A549 (cell line): ENCODE data around the gene JOSD2. TPM values are rescaled to one million over a fixed set of nuclear protein-coding genes. Genes with fewer than 3 reads are reported as not detected.

Experiments used
- ATAC-seq, 2 experiments: fragments of 200-7000 bp in 1 of 2; fragments of >200 bp in 1 of 2; cut with Nextera tagmentation in 1 of 2; cut with Tn5 transposase in 1 of 2; 3 replicates each; pipeline versions ENCODE4 v1.8.0 to v1.9.1; 2018 to 2020; ENCODE audit warnings: mild to moderate bottlenecking in 1 of 2, moderate library complexity in 1 of 2
- CTCF ChIA-PET: fragments of 300-600 bp; sonication (Branson Sonifier 250); formaldehyde crosslinking; extraction: SDS; loops from one replicate; lab custom pipeline; 2021; ENCODE audit warnings: antibody characterized with exemption, inconsistent platforms; lab: Yijun Ruan, JAX
- POLR2A ChIA-PET: fragments of 350-600 bp; formaldehyde crosslinking; extraction: SDS; loops from one replicate; lab custom pipeline; 2021; ENCODE audit warnings: antibody characterized with exemption, inconsistent platforms; lab: Yijun Ruan, JAX
- DNase-seq, 2 experiments: peaks; one replicate each; pipeline versions ENCODE4 v3.0.0 to v3.0.0-alpha.2; 2011 to 2016; ENCODE audit warnings: low read depth in 1 of 2, low spot score in 1 of 2
- FAIRE-seq: peaks from 2 replicates; lab custom pipeline; 2011; peaks lifted over from hg19 to GRCh38; lab: Jason Lieb, UNC
- H3K27ac ChIP-seq, 2 experiments: fragments of >200 bp; sonication (Bioruptor Twin); formaldehyde crosslinking; 3 replicates each; pipeline ENCODE4 v1.5.1; 2016 to 2017
- H3K4me1 ChIP-seq: fragments of >200 bp; sonication (Bioruptor Twin); formaldehyde crosslinking; 3 replicates; pipeline ENCODE4 v1.6.1; 2016
- H3K4me2 ChIP-seq: fragments of >200 bp; sonication (Bioruptor Twin); formaldehyde crosslinking; 3 replicates; pipeline ENCODE4 v1.6.1; 2016
- H3K4me3 ChIP-seq: fragments of >200 bp; sonication (Bioruptor Twin); formaldehyde crosslinking; 3 replicates; pipeline ENCODE4 v1.5.1; 2016
- H3K9me3 ChIP-seq: fragments of >200 bp; sonication (Bioruptor Twin); formaldehyde crosslinking; 3 replicates; pipeline ENCODE4 v1.6.1; 2016
- CBX2 ChIP-seq: fragments of 200-600 bp; sonication (generic); IDR thresholded peaks from 2 replicates; pipeline ENCODE4 v1.6.1; 2016; ENCODE audit warnings: low read depth, mild to moderate bottlenecking, borderline replicate concordance
- CBX8 ChIP-seq: fragments of 200-600 bp; sonication (generic); IDR thresholded peaks from 2 replicates; pipeline ENCODE4 v1.6.1; 2016
- CEBPB ChIP-seq, 2 experiments: fragments of >200 bp in 1 of 2; sonication (Bioruptor Twin) in 1 of 2; formaldehyde crosslinking in 1 of 2; IDR thresholded peaks; 2 replicates each; pipeline ENCODE4 v1.6.1; 2012 to 2016
- EHF ChIP-seq: fragments of 250-450 bp; sonication (Bioruptor Pico); IDR thresholded peaks from 2 replicates; pipeline ENCODE4 v1.5.0; 2020; ENCODE audit warnings: mild to moderate bottlenecking
- EHMT2 ChIP-seq: fragments of 200-600 bp; sonication (generic); IDR thresholded peaks from 2 replicates; pipeline ENCODE4 v1.6.1; 2016; ENCODE audit warnings: antibody characterized with exemption, low read depth, mild to moderate bottlenecking, moderate library complexity
- HOXB5 ChIP-seq: fragments of 250-450 bp; sonication (Bioruptor Pico); IDR thresholded peaks from 2 replicates; pipeline ENCODE4 v1.5.0; 2020; ENCODE audit warnings: mild to moderate bottlenecking, moderate library complexity
- JUN ChIP-seq, 2 experiments: fragments of >200 bp; sonication (Bioruptor Twin); formaldehyde crosslinking; IDR thresholded peaks; 2 replicates in 1 of 2; 3 replicates in 1 of 2; pipeline ENCODE4 v1.6.1; 2016 to 2017
- KDM5A ChIP-seq: fragments of 200-600 bp; sonication (generic); IDR thresholded peaks from 2 replicates; pipeline ENCODE4 v1.6.1; 2016; ENCODE audit warnings: antibody characterized with exemption, mild to moderate bottlenecking
- MAZ ChIP-seq: fragments of 150-350 bp; IDR thresholded peaks from 2 replicates; pipeline ENCODE4 v1.6.1; 2014; ENCODE audit warnings: antibody characterized with exemption, low read depth, low read length, borderline replicate concordance
- NPAS2 ChIP-seq: fragments of 250-450 bp; sonication (Bioruptor Pico); IDR thresholded peaks from 2 replicates; pipeline ENCODE4 v1.8.0; 2022; ENCODE audit warnings: mild to moderate bottlenecking, moderate library complexity, borderline replicate concordance
- POLR2A ChIP-seq: IDR thresholded peaks from 2 replicates; pipeline ENCODE4 v1.6.1; 2012; ENCODE audit warnings: mild to moderate bottlenecking, low read length
- POLR2AphosphoS2 ChIP-seq: conservative IDR thresholded peaks from 2 replicates; pipeline ENCODE4 v1.6.1; 2012; ENCODE audit warnings: low read length, improper control_type of control experiment, inconsistent platforms
- RCOR1 ChIP-seq: fragments of 150-350 bp; IDR thresholded peaks from 2 replicates; pipeline ENCODE4 v1.6.1; 2014; ENCODE audit warnings: antibody characterized with exemption, low read length, low read depth
- TP53 ChIP-seq: fragments of 250-450 bp; sonication (Bioruptor Pico); IDR thresholded peaks from 2 replicates; pipeline ENCODE4 v1.5.0; 2021; ENCODE audit warnings: mild to moderate bottlenecking, moderate library complexity
- ZFP36 ChIP-seq: fragments of 450-650 bp; IDR thresholded peaks from 2 replicates; pipeline ENCODE4 v1.6.1; 2014; ENCODE audit warnings: borderline replicate concordance; ENCODE audit not compliant: partially characterized antibody
- WGBS: methylation state at CpG from one replicate; pipeline ENCODE4 v1.1.6; 2017; ENCODE audit errors: missing lambda C conversion rate; 5-methylcytosine and 5-hydroxymethylcytosine counted together
- polyA plus RNA-seq, 4 experiments: library from polyadenylated mRNA; depleted of rRNA in 3 of 4; stranded (reverse); fragments of >200 nt; fragmentation: RNase III in 1 of 4; extraction: RNeasy Plus Mini Kit Qiagen cat#74134 plus additional on column Dnase treatment in 1 of 4; gene quantifications; 2 replicates in 3 of 4; 3 replicates in 1 of 4; pipeline ENCODE4 v1.2.3, GENCODE V29; 2011 to 2017
- TF ChIP-seq, protein P1 (sequence below): fragments of 250-450 bp; sonication (Bioruptor Pico); IDR thresholded peaks from 2 replicates; pipeline ENCODE4 v1.5.0; 2020; ENCODE audit warnings: low read depth, mild to moderate bottlenecking, moderate library complexity
- TF ChIP-seq, protein P2 (sequence below): fragments of 250-450 bp; sonication (Bioruptor Pico); IDR thresholded peaks from 2 replicates; pipeline ENCODE4 v1.5.0; 2021; ENCODE audit warnings: mild to moderate bottlenecking, moderate library complexity, borderline replicate concordance
- TF ChIP-seq, protein P3 (sequence below): fragments of >200 bp; sonication (Bioruptor Twin); formaldehyde crosslinking; IDR thresholded peaks from 3 replicates; pipeline ENCODE4 v1.5.1; 2016
- TF ChIP-seq, protein P4 (sequence below): IDR thresholded peaks from 2 replicates; pipeline ENCODE4 v1.6.1; 2012
- TF ChIP-seq, protein P5 (sequence below): fragments of 150-350 bp; IDR thresholded peaks from 2 replicates; pipeline ENCODE4 v1.6.1; 2014; ENCODE audit warnings: low read depth, mild to moderate bottlenecking, low read length

Gene JOSD2
- polyA plus RNA-seq, 2 of the 4 experiments (the other 2 are of a cell fraction): 24.2 to 61.7 TPM

DNA sequence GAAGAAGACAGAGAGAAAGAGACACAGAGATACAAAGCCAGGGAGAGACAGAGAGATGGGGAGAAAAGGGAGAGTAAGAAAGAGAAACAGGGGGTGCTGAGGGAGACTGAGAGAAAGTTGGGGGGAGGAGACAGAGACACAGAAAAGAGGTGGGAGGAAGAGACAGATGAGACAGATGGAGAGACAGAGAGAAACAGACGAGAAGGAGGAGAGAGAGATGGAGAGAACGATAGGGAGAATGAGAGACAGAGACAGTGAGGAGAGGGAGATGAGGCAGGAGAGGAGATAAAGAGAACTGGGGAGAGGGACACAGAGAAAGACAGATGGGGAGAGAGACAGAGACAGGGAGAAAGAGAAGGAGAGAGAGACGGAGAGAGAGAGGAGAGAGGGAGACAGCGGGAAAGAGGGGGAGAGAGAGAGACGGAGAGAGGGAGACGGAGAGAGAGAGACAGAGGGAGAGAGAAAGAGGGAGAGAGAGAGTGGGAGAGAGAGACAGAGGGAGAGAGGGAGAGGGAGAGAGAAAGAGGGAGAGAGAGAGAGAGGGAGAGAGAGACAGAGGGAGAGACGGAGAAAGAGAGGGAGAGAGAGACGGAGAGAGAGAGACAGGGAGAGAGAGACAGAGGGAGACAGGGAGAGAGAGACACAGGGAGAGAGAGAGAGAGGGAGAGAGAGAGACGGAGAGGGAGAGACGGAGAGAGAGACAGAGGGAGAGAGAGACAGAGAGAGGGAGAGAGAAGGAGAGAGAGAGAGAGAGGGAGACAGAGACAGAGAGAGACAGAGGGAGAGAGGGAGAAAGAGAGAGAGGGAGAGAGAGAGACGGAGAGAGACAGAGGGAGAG, 12.6 kb downstream of the JOSD2 start:
- no peak for DNase-seq
- FAIRE-seq: no peak
- TF ChIP-seq ZFP36 (peak; percentile 3), EHMT2 (no peak)
- Histone ChIP-seq H3K4me2 (no peak overlapping the region), H3K9me3 (no peaks in the 10 kb centered on the region), H3K4me1 (peaks cover 19% of the 10 kb centered on the region), H3K4me3 (no peak overlapping the region), H3K27ac (no peak overlapping the region)
- ATAC-seq: no peak
- ChIA-PET POLR2A (no interaction called here), CTCF (no interaction called here)
- 84% methylated on average over 11 of the region's 11 CpGs for WGBS

DNA sequence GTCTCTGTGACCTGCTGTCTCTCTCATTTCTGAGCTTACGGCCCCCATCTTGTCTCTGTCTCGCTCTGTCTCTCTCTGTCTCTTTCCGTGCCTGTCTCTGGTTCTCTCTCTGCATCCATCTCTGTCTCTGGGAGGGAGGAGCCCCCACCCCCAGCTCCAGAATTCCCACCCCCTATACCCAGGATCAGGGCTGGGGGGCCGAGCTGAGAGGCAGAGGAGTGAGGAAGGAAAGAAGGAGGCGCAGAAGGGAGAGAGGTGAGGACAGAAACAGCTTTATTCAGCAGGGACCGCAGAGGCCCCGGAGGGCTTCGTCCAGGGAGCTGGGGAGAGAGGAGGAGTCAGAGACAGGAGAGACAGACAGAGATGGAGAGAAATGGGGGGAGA, 14.0 kb downstream of the JOSD2 start:
- Histone ChIP-seq H3K27ac (no peak overlapping the region), H3K4me1 (peaks cover 24% of the 10 kb centered on the region), H3K9me3 (no peaks in the 10 kb centered on the region), H3K4me2 (no peak overlapping the region), H3K4me3 (no peak overlapping the region)
- POLR2A ChIA-PET: interaction anchor here (1.0 kb wide), 1 partner anchor 9 kb away, joined by 5 read pairs; no protein-coding TSS in a partner anchor
- DNase-seq: no peak
- 87% methylated on average over 8 of the region's 8 CpGs for WGBS
- CTCF ChIA-PET: interaction anchor here (0.8 to 2.0 kb wide), 6 partner anchors 9 to 128 kb away, joined by 3 to 7 read pairs (median 3); partner anchors contain the start of gene JOSD2
- no peak for ATAC-seq
- no peak for TF ChIP-seq NPAS2 (CRISPR knock-in tag)
- TF ChIP-seq JUN (IDR thresholded peaks at IDR 0.05): no peak
- no peak for TF ChIP-seq CBX8
- TF ChIP-seq TP53 (CRISPR knock-in tag): no peak
- TF ChIP-seq MAZ: no peak
- TF ChIP-seq, protein P1, sequence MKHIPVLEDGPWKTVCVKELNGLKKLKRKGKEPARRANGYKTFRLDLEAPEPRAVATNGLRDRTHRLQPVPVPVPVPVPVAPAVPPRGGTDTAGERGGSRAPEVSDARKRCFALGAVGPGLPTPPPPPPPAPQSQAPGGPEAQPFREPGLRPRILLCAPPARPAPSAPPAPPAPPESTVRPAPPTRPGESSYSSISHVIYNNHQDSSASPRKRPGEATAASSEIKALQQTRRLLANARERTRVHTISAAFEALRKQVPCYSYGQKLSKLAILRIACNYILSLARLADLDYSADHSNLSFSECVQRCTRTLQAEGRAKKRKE: no peak
- TF ChIP-seq, protein P2, sequence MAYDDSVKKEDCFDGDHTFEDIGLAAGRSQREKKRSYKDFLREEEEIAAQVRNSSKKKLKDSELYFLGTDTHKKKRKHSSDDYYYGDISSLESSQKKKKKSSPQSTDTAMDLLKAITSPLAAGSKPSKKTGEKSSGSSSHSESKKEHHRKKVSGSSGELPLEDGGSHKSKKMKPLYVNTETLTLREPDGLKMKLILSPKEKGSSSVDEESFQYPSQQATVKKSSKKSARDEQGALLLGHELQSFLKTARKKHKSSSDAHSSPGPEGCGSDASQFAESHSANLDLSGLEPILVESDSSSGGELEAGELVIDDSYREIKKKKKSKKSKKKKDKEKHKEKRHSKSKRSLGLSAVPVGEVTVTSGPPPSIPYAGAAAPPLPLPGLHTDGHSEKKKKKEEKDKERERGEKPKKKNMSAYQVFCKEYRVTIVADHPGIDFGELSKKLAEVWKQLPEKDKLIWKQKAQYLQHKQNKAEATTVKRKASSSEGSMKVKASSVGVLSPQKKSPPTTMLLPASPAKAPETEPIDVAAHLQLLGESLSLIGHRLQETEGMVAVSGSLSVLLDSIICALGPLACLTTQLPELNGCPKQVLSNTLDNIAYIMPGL: no peak
- no peak for TF ChIP-seq CEBPB (IDR thresholded peaks at IDR 0.05)
- TF ChIP-seq HOXB5 (CRISPR knock-in tag): no peak
- no peak for TF ChIP-seq RCOR1
- TF ChIP-seq CBX2: no peak
- TF ChIP-seq POLR2A: no peak
- TF ChIP-seq, protein P3, sequence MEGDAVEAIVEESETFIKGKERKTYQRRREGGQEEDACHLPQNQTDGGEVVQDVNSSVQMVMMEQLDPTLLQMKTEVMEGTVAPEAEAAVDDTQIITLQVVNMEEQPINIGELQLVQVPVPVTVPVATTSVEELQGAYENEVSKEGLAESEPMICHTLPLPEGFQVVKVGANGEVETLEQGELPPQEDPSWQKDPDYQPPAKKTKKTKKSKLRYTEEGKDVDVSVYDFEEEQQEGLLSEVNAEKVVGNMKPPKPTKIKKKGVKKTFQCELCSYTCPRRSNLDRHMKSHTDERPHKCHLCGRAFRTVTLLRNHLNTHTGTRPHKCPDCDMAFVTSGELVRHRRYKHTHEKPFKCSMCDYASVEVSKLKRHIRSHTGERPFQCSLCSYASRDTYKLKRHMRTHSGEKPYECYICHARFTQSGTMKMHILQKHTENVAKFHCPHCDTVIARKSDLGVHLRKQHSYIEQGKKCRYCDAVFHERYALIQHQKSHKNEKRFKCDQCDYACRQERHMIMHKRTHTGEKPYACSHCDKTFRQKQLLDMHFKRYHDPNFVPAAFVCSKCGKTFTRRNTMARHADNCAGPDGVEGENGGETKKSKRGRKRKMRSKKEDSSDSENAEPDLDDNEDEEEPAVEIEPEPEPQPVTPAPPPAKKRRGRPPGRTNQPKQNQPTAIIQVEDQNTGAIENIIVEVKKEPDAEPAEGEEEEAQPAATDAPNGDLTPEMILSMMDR: no peak
- TF ChIP-seq KDM5A: no peak
- TF ChIP-seq, protein P4, sequence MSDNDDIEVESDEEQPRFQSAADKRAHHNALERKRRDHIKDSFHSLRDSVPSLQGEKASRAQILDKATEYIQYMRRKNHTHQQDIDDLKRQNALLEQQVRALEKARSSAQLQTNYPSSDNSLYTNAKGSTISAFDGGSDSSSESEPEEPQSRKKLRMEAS: no peak
- TF ChIP-seq EHF: no peak
- TF ChIP-seq POLR2AphosphoS2: no peak
- TF ChIP-seq, protein P5, sequence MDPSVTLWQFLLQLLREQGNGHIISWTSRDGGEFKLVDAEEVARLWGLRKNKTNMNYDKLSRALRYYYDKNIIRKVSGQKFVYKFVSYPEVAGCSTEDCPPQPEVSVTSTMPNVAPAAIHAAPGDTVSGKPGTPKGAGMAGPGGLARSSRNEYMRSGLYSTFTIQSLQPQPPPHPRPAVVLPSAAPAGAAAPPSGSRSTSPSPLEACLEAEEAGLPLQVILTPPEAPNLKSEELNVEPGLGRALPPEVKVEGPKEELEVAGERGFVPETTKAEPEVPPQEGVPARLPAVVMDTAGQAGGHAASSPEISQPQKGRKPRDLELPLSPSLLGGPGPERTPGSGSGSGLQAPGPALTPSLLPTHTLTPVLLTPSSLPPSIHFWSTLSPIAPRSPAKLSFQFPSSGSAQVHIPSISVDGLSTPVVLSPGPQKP: no peak
- TF ChIP-seq, all 56 proteins: peak for 0
- no peak for FAIRE-seq
